Left lobe of liver (tissue), 2 donors: ENCODE results near the gene HMGXB4. TPM values are rescaled to one million over a fixed set of nuclear protein-coding genes. Genes with fewer than 3 reads are reported as not detected.

Experiments
- ATAC-seq: fragments of 200-7000 bp; cut with Tn5 transposase; one replicate; pipeline ENCODE4 v1.9.1; 2020; ENCODE audit warnings: mild to moderate bottlenecking, moderate library complexity
- DNase-seq: peaks from one replicate; pipeline ENCODE4 v3.0.0-alpha.2; 2020; ENCODE audit warnings: low spot score
- total RNA-seq: library from RNA; stranded (reverse); gene quantifications from one replicate; pipeline ENCODE4 v1.2.1, GENCODE V29; 2021
- donor health status: DM: no; HTN: no; CAD: no; lungs with moderate emphysema.
- donor health status: DM: no; HTN: yes; CAD: no.

Gene HMGXB4
- total RNA-seq, 1 donor from 2014 or later = 5.9 TPM

DNA sequence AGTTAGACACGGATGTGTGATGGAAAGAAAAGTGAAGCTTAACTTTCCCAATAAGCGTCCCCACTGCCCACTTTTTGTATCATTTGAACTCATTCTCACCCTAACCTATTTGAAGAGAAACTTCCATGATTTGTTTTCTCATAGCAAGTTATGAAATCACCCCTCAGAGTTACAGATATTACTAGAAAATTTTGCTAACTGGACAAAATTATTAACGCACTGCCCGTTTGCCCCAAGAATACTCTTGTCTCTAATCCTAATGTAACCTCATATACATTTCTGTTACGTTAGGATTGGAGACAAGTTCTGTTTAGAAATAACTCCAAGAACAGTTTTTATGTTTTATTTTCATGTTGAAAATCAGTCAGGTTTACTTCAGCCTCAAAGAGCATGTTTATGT is 67.9 kb downstream of the HMGXB4 start:
- no peak for DNase-seq
- no peak for ATAC-seq

DNA sequence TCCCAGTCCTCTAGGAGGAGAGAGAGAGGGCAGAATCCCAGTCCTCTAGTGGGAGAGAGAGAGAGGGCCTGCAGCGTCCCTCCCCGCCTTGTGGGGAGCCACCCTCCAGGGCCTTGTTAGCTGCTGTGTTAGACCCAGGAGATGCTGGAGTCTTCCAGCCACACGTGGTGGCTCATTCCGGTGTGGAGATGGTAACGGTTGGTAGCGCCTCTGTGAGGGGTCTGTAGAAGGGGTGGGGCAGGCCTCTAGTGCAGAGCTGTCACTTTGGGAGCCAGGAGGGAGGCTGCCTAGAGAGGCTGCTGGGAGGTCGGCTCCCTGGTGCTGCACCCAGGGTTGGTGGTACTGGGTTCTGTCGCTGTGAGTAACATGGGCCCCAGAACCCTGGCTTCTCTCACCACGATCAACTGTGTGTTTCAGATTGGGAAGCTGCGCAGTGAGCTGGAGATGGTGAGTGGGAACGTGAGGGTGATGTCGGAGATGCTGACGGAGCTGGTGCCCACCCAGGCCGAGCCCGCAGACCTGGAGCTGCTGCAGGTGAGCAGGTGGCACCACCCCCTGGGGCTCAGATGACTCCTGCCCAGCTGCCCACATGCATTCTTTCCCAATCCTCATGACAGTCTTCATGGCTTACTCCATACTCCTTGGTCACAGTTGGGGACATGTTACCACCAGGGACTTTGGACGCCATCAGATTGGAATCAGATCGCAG is 69.7 kb downstream of the HMGXB4 start:
- no peak for DNase-seq
- no peak for ATAC-seq

DNA sequence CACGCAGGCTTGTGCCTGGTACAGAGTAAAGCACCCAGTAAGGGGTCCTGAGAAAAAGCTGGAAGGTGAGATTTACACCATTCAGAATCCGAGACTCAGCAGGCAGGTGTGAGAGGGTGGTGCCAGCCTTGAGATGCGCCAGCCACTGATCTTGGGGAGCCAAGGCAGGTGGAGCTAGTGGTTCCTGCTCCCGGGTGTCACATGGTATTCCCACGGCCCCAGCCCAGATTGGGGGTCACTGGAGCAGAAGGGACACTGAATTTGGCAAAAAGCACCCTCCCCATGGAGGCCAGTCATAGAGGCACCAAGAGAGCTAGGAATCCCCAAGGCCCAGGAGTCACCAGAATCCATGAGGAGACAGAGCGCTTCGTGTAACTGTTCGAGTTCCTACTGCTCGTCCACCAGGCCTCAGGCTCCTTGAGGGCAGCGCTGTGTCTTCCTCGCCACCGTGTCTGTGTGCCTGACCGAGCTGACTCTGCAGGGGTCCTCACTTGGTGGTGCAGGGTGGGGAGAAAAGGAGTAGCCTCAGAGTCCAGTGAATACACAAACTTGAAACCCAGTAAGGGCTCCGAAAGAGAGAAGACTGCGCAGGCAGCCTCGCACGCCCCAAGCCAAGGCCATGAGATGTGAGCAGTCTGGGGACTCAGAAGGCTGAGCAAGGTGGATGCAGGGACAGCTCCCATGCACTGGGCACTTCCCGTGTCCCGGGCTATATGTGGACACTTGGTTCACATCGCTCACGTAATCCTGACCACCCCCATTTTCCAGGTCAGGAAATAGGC is 70.6 kb downstream of the HMGXB4 start:
- ATAC-seq (peak; percentile 21), DNase-seq (no peak)

DNA sequence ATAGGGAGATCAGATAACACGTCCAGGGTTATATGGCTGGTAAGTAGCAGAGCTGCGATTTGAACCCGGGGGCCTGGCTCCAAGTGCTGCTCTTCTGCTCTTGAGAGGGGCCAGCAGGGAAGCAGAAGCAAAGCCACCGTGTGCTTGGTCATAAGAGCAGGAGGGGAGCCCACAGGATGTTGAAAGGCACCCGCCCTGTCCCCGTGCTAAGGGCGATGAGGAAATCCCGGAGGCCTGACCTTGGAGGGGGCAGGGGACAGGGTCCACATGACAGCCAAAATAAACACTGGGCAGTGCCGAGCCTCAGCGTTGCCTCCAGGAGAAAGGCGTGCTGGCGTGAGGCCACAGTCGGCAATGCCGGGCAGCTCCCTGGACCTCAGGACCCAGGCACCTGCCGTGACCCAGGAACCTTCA is 71.2 kb downstream of the HMGXB4 start:
- peak; percentile 97 for DNase-seq
- ATAC-seq = peak; percentile 83

DNA sequence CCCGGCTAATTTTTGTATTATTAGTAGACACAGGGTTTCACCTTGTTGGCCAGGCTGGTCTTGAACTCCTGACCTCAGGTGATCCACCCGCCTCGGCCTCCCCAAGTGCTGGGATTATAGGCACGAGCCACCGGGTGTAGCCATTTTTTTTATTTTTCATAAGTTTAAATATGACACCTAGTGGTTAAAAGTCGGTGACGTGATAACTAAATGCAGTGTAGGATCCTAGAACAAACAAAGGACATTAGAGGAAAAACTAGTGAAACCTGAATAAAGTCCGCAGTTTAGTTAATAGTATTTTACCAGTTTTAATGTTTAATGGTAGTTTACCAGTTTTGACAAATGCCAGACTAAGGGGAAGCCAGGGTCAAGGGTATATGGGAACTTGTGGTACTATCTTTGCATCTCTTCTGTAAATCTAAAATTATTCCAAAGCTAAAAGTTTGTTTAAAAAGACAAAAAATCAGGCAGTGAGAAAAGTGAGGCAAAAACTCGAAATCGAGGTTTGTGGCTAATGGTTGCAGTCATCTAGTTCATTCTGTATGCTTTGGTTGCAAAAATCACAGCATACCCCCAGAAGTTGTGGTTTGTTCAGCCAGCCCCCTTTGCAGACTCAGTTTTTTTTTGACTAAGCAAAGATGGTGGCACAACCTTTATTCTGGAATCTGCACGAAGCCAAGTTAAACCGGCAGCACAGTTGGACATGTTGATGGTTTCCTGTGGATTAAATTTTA is 72.0 kb downstream of the HMGXB4 start:
- DNase-seq (no peak), ATAC-seq (peak; percentile 6)

DNA sequence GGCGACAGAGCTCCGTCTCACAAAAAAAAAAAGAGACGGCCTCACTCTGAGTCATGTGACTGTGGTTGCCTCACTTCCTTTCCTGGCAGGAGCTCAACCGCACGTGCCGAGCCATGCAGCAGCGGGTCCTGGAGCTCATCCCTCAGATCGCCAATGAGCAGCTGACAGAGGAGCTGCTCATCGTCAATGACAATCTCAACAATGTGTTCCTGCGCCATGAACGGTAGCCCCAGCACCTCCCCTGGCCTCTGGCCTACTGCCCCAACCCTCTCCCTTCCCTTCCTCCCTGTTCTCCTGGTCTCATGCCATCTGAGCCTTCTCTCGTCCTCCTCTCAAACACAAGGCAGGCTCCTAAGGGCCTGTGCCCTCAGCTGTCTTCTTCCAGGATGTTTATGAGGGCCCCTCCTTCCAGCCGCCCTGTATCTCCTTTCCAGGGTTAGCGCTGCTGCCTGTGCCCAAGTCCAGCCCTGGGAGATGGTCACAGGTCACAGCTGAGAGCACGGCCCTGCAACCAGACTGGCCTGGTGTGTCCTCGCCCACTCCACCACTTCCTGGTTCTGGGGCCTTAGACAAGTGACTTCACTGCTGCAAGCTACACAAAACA is 73.1 kb downstream of the HMGXB4 start:
- DNase-seq (peak; percentile 93), ATAC-seq (peak; percentile 60)

DNA sequence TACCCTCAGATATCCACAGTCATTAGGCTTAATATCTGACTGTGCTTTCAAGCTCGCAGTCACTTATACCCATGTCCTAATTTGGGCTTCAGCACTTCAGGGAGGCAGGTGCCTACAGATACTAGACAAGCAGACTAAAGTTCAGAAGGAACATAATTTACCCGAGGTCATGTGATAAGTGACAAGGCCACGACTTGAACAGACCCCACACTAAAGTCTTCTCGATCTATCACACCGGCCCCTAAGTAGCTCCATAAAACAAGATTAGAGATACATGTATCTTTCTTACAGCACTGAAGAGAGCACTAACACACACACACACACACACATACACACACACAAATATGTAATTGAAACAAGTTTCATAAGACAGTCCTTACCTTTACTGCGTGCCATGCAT is 75.0 kb downstream of the HMGXB4 start:
- DNase-seq (no peak), ATAC-seq (no peak)

DNA sequence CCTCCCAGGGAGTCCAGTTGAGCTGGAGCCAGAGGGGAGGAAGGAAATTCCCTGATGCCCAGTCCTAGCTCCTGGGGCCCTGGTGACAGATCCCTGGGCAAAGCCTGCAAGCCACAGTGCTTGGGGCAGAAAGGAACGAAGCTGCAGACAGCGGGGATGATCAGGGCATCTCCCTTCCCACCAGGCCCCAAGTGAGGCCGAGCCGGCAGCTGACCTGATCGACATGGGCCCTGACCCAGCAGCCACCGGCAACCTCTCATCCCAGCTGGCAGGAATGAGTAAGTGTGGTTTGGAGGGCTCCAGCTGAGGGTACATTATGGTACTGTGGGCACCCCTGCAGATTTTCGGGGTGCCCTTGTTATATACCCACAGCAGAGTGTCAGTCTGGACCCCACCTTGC is 75.9 kb downstream of the HMGXB4 start:
- DNase-seq = no peak
- no peak for ATAC-seq

DNA sequence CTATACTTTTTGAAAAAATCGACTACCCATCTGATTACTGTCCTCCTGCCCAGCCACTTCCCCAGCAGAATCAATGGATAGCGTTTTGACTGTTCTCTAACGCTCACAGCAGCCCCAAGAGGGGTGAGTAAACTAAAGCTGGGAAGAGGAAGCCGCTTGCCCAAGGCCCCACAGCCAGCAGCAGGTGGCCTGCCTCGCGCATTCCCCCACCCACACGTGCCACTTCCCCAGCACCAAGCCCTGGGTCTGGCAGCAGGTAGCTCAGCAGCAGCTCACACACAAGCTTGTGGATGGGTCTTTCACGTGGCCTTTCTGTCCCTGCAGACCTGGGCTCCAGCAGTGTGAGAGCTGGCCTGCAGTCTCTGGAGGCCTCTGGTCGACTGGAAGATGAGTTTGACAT is 76.7 kb downstream of the HMGXB4 start:
- DNase-seq (no peak), ATAC-seq (no peak)

DNA sequence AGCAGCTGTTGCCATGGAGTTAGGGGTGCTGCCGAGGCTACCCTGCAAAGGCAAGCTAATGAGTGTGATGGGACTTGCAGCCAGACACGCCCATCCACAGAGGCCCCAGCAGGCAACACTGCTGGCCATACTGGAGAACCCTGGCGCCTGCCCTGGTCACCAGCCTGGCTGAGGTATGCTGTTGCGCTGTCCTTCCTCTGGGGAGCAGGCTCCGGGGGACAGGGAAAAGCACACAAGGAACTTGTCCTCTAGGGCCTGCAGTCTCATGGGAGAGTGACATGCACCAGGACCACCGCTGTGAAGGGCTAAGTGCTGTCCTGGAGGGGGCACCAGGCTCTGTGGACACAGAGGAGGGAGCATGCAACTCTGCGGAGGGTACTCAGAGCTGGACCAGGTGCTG is 78.2 kb downstream of the HMGXB4 start:
- DNase-seq (no peak), ATAC-seq (no peak)

DNA sequence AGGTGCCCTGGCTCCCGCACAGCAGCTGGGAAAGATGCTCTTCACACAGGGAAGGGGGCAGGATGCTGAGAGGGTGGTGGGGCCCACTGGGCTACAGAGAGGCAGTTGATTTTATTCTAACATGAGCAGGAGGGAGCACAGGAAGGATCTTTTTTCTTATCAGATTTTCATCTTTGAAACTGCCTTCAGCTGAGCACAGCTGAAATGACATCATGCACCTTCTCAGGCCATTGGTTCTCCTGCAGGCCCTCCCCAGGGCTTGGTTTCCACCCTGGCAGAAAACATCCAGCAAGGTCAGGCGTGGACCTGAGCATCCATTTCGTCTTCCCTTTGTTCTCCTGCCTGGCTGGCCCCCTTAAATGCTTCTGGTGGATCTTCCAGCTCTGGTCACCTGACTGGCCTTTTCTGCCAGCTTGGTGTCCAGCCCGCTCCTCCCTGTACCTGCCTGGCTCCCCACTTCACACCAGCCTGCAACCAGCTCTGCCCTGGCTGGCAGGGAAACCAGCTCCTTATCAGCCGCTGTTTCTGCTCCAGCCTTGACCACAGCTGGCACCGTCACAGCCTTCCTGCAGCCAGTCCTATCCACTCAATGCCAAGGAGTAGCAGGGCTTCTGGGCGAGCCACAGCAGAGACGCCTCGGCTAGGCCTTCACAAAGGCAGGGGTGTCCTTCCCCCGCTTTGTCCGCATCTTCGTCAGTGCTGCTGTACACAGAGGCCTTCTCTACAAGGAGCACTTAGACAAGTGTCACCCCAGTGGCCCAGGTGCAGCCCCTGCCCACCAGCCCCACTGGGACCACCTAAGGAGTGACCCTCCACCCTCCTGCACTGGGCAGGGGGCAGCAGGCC is 78.9 kb downstream of the HMGXB4 start:
- ATAC-seq (peak; percentile 54), DNase-seq (no peak)

DNA sequence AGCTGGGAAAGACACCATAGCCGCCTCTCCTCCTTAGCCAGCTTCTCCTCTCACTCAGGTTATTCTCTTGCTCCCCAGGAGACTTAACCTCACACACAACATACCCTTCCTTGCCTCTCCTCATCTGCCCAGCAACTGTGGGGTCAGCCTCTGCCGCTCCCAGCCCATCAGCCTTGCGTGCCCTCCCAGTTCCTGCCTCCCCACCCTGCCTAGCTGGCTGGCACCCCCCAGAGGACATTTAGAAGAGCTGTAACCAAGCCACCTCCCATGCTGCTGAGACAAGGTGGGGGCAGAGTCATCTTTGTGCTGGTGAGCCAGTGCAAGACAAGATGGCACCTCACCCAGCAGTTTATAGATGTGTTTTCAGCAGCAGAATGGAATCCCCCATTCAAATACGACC is 80.6 kb downstream of the HMGXB4 start:
- DNase-seq = no peak

DNA sequence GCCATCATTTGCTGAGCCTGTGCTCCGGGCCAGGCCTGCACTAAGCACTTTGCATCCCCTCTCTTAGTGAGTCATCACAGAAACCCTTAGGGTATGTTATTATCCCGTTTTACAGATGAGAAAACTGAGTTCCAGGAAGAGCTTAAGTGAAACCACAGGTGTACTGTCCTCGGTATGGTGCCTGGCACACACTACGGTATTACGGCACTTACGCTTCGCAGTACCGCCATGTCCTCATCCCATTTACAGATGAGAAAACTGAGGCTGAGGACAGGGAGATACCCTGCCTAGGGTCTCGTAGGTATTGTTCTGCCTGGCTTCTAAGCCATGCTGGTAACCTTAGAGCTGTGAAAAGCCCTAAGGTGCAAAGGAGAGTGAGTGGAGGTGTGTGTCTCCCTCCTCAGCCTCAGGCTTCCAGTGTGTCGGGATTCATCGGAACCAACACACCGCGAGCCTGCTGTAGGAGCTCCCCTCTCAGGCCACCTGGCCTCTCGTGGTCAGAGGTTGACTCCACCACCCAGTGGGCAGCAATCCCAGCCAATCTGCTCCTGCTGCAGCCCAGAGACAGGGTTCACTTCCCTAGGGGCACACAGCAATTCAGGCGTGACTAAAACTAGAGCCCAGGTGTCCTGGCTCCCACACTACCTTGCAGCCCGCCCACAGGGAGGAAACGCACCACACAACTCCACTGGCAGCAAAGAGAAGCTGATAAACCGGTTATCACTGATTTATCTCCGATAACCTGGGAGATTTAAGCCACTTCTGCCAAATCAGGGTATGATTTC is 84.0 kb downstream of the HMGXB4 start:
- ATAC-seq (no peak), DNase-seq (no peak)

More for the DNA sequence above, 80.6 kb downstream of the HMGXB4 start:
- peak; percentile 36 for ATAC-seq

DNA sequence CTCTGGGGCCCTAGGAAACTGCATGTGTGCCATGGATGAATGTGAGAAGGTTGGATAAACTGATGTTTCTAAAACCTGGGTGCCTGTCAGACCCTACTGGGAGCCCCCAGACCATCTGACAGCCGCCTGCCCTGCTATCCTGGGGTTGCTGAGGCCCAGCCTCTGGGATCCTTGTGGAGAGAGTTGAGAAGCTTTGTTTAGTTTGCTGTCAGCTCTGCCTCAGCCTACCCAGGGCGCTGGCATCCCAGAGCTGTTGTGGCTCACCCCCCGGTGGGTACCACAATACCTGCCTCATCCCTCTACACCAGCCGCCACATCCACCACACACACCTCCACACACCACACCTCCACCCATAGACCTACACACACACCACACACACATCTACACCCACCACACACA is 85.1 kb downstream of the HMGXB4 start:
- DNase-seq (no peak), ATAC-seq (no peak)

DNA sequence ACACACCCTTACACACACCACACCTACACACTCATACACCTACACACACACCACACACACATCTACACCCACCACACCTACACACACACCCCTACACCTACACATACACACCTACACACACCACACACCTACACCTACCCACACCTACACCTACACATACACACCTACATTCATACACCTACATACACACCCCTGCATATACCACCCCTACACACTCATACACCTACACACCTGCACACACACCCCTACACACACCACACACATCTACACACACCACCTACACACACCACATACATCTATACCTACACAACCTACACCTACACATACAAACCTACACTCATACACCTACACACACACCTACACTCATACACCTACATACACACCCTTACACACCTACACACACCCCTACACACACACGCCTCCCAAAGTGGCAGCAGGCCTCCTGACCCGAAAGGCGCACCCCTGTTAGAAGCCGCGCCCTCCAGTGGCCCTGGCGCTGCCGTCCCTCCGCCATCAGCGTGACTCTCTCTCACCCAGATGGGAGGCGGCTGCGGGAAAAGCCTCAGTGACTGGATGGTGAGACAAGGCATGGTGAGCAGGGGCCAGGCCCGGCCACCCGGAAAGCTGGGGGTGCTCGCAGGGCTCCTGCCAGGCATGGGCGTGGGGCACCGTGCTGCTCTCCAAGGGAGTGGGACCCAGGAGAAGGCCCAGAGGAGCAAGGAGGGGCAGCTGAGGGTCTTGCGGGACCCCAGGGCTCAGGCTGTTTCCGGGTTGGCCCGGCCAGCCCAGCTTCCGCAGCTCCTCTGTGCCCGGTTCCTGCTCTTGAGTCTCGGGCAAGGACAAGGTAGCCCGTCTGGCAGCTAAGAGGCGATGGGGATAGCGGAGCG is 86.6 kb downstream of the HMGXB4 start:
- no peak for DNase-seq
- no peak for ATAC-seq

DNA sequence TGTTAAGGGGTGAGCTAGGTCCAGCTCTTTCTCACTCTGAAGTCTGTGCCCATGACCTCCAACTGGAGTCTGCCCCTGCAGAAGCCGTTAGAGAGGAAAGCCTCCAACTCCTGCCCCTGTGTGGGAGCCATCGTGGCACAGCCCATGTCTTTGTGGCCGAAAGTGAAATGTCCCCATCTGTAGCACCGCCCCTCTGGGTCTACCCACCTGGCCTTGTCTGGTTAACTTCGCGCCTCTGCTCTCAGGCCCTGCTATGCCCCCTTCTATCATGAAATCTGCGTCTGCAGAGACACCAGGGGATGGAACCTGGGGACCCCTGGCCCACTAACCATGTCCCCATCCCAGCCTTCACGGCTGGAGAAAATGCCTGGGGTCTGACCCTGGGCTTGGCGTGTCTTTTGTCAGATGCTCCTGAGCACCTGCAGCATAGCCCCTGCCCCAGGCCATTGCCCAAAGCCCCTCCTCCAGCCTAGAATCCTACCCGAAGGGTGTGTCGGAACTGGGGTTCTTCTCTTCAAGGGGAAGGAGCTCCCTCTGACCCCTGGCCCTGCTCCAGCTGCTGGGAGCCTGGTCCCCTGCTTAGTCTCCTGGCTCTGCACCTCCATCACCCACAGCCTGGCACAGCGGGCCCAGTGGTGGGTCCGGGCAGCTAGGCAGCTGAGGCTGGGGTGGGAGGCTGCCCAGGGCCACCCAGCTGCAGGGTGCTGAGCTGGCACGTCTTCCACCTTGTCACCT is 87.8 kb downstream of the HMGXB4 start:
- DNase-seq (no peak), ATAC-seq (no peak)
